ENCODE results near the gene KRT26.
"Not testable (repeated sequence)": the region's sequence is repeated elsewhere in the genome, so short reads cannot be mapped to it uniquely, and the experiment has no call there.

The KRT26 gene

DNA sequence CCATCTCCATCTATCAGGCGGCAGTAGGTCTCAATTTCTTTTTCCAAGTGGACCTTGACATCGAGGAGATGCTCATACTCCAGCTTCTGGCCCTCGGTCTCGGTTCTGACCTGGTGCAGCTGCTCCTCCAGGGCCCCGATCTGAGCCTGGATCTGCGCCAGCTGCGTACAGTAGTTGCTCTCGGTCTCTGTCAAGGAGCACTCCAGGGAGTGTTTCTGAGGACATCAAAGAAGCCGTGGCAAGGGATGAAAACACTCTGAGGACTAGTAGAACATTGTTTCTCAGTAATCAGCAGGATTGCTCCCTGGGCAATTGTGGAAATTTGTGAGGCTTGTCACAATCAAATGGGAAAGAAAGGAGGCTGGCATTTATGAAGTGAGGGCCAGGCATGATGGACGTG lies 21.8 kb upstream of the KRT26 start:
- DNase-seq: no peak

GRCh38 chr17:40791787-40792436 lies 19.9 kb upstream of the KRT26 start:
- DNase-seq: peak; percentile 76

GRCh38 chr17:40791111-40791510 lies 19.1 kb upstream of the KRT26 start:
- DNase-seq: peak; percentile 63

DNA sequence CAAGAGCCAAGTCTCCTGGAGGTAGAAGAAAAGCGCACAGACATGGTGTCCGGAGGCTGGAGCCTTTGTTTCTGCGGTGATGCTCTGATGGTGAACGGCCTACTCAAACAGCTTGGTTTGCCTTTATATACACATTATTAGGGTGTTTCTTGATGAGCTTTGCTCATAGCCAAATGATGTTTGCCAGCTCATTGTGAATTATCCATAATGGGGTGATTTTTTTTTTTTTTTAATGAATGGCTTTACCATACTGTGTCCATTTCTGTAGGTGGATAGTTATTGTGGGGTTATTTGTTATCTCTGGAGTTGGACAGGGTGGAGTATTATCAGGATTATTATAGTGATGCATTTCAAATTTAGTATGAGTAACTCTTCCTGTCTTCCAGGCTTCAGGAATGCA lies 10.4 kb upstream of the KRT26 start, which contains the start of gene KRT27:
KRT27 (minus strand) TSS at position 101 of the 400 bp plus-strand sequence; CDS start at position 44, 57 bp downstream.
- DNase-seq: no peak

DNA sequence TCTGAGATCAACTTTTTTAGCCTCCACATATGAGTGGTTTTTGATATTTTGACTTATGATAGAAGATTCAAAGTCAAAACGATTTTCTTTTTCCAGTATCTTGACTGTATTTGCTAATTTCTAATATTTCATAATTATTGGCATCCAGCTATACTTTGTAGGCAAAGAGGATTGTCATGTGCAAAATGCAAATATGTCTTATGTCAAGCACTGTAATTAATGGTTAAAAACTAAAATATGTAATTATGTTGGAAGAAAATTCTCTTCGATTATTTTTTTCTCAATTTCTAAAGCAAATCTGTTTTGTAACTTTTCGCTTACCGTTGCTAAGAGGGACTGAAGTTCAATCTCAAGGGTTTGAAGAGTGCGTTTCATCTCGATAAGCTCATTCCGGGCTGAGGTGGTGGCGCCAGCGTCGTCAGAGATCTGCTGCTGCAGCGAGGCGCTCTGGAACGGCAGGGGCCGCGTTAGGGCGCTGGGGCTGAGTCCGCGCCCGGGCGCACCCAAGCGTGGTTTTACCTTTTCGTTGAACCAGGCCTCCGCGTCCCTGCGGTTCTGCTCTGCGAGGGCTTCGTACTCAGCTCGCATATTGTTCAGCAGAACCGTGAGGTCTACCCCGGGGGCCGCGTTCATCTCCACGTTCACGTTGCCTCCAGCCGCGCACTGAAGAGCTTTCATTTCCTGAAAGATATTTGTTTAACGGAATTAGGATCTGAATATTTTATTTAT lies 7.3 kb upstream of the KRT26 start:
- peak; percentile 43 for DNase-seq

- no peak for DNase-seq
Measured at GRCh38 chr17:40778461-40778860, 6.5 kb upstream of the KRT26 start.

DNA sequence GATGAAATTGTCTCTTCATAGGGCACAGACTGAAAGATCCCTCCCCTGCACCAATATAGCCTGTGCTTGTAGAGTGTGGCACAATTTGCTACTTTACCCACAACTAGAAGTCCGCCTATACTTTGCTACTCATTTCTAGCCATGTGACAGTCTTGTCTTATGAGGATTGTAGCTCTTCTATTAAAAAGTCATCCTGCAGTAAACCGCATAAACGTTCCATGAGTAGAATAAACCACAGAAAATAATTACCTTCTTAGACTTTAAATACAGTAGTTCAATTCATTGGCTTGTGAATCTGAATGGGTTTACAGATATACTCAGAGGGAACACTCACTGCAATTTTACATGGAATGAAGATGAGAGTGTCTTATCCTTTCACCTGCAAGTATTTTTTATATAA lies 6.0 kb upstream of the KRT26 start:
- no peak for DNase-seq

DNA sequence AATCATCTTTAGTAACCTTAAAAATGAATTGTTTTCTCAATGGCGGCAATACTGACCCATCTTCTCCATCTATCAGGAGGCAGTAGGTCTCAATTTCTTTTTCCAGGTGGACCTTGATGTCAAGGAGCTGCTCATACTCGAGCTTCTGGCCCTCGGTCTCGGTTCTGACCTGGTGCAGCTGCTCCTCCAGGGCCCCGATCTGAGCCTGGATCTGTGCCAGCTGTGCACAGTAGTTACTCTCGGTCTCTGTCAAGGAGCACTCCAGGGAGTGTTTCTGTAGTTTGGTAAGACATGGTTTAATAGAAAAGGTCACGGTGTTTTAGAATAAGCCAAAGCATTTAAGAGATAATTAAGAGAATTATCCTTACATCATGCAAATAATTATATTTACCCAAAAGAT lies 5.5 kb upstream of the KRT26 start:
- no peak for DNase-seq

- DNase-seq: no peak
Measured at GRCh38 chr17:40775945-40776344, 3.9 kb upstream of the KRT26 start.

DNA sequence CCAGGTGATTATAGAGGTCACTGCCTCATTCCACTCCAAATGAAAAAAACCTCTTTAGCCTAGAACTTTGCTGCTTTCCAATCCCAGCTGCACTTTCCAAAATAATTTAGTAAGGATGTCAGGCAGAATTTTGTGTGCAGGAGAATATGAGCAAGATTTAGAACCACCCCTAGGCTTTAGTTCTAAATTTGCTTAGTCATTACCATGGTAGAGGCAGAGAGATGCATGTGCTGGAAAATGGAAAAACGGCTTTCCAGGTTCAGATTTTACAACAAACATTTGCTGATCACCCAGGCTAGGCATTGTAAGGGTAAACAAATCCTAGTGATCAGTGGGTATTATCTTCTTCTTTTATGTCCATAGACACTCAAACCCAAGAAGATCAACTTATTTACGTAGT lies 6.3 kb downstream of the KRT26 start:
- DNase-seq: no peak

GRCh38 chr17:40763752-40764151 lies 8.2 kb downstream of the KRT26 start:
- no peak for DNase-seq

DNA sequence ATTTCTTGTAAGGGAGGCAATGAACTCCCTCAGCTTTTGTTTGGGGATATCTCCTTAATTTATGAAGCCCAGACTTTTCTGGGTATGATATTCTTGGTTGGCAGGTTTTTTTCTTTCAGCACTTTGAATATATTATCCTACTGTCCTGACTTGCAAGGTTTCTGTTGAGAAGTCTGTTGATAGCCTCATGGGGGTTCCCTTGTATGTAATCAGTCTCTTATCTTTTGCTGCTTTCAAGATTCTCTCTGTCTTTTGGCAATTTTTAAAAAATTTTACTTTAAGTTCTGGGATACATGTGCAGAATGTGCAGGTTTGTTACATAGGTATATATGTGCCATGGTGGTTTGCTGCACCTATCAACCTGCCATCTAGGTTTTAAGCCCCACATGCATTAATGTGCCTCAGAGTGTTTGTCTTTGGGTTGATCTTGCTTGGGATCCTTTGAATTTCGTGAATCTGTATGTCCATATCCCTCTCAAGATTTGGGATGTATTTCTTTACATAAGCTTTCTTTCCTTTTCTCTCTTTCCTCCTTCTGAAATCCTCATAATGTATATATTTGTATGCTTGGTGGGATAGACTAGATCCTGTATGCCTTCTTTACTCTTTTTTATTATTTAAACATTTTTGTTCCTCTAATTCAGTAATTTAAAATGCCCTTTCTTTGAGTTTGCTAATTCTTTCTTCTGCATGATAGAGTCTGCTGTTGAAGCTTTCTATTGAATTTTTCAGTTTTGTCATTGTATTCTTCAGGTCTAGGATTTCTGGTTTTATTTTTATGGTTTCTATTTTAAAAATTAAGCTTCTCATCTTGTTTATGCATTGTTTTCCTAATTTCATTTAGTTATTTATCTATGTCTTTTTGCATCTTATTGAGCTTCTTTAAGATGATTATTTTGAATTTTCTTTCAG lies 11.6 kb downstream of the KRT26 start:
- no peak for DNase-seq

- DNase-seq: no peak
Measured at GRCh38 chr17:40755231-40755630, 16.8 kb downstream of the KRT26 start, which contains the start of gene KRT25. Gene KRT25, minus strand, starts transcription at chr17:40755331. Its CDS starts 60 bp downstream, at chr17:40755271.

- DNase-seq: no peak
Measured at GRCh38 chr17:40753804-40754203, 18.2 kb downstream of the KRT26 start.

DNA sequence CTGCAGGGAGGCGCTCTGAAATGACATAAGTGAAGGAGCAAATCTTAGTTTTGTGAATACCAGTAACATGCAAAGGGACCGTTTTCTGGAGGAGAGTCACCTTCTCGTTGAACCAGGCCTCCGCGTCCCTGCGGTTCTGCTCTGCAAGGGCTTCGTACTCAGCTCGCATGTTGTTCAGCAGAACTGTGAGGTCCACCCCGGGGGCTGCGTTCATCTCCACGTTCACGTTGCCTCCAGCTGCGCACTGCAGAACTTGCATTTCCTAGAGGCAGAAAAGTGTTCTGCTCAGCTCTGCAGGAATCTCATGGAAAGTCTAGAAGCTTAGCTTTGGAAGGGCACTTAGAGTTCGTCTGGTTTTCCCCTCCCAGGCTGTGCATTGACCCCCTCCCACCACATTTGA lies 20.9 kb downstream of the KRT26 start:
- DNase-seq: no peak

DNA sequence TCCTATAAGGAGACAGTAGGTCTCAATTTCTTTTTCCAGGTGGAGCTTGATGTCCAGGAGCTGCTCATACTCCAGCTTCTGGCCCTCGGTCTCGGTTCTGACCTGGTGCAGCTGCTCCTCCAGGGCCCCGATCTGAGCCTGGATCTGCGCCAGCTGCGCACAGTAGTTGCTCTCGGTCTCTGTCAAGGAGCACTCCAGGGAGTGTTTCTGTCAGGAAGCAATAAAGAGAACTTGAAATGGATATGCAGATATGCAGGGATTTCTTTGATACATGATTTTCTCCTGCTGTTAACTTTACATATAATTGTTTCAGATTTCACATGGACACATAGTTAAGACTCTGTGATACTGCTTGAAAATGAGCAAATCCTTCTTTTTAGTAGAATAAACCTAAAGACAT lies 21.6 kb downstream of the KRT26 start:
- no peak for DNase-seq

GRCh38 chr17:40748666-40749065 lies 23.3 kb downstream of the KRT26 start:
- DNase-seq: not testable (repeated sequence)

GRCh38 chr17:40738553-40738952 lies 33.4 kb downstream of the KRT26 start:
- no peak for DNase-seq

GRCh38 chr17:40735016-40735415 lies 37.0 kb downstream of the KRT26 start:
- no peak for DNase-seq

- DNase-seq: no peak
Measured at GRCh38 chr17:40734018-40734417, 38.0 kb downstream of the KRT26 start.

DNA sequence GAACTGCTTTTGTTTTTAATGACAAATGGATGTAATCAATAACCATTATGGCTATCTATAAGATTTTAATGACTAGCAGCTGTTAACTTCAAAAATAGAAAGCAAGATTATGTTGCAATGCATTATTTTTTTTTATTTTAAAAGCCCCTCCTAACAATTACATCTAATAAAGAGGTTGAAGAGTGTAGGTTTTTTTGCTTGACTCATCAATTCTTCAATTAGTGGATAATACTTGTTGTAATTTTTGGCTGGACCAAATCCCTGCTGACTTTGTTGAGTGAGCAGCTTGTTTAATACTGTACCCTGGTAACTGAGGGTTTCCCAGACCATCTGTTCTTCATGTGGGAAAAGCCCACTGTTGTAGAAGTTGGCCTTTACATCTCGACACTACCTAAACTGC lies 41.0 kb downstream of the KRT26 start:
- DNase-seq: peak; percentile 17

GRCh38 chr17:40727447-40728231 lies 44.4 kb downstream of the KRT26 start:
- DNase-seq: no peak

DNA sequence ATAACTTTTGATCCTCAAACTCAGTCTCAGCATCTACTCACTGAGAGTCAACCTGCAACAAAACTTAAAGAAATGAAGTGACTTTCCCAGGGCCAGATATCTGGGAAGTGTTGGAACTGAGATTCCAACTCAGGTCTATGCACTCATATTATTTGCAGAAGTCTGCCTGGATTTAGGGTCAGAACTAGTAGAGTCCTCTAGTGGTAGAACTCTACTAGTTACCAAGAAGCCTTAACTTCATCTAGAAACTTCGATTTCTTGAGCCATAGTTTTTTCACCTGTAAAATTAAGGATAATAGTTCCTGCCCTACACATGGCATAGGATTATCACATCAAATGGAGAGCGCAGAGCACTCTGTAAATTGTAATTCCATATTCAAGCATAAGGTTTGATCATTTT lies 45.1 kb downstream of the KRT26 start:
- no peak for DNase-seq
